HCT116 (cell line): ENCODE data around the gene ZBTB16. TPM values are rescaled to one million over a fixed set of nuclear protein-coding genes. Genes with fewer than 3 reads are reported as not detected.

Experiments
- ATAC-seq: fragments of 200-7000 bp; cut with Tn5 transposase; 2 replicates; pipeline ENCODE4 v1.9.1; 2020; ENCODE audit warnings: mild to moderate bottlenecking, moderate library complexity
- BruUV-seq: library from RNA; stranded (reverse); fragments of 400-500 nt; replicated peaks from 2 replicates; lab custom pipeline; 2021; lab: Mats Ljungman, UMichigan
- CTCF ChIA-PET: fragments of 300-600 bp; sonication (Branson Sonifier 250); formaldehyde crosslinking; loops from one replicate; lab custom pipeline; 2021; ENCODE audit warnings: antibody characterized with exemption; lab: Charles Lee
- POLR2A ChIA-PET: fragments of 300-600, 350-600 bp; sonication (Branson Sonifier 250); formaldehyde crosslinking; loops from one replicate; lab custom pipeline; 2021; ENCODE audit warnings: antibody characterized with exemption; lab: Charles Lee
- RAD21 ChIA-PET, 2 experiments: fragments of 300-600 bp; sonication (Branson Sonifier 250); formaldehyde crosslinking; loops; one replicate each; lab custom pipeline; 2023; ENCODE audit warnings: low total read pairs in 2 of 2; ENCODE audit not compliant: uncharacterized antibody in 2 of 2, unreplicated experiment in 2 of 2, low non-redundant PET in 1 of 2; lab: Charles Lee
- DNase-seq: peaks from one replicate; pipeline ENCODE4 v3.0.0-alpha.2; 2010; ENCODE audit warnings: low read depth, low spot score
- H2AFZ ChIP-seq: fragments of 200-600 bp; shearing (Covaris generic), sonication (generic); 2 replicates; pipeline ENCODE4 v1.6.1; 2017; ENCODE audit warnings: low read depth, mixed run types, mixed read lengths, antibody characterized with exemption, low read length; ENCODE audit not compliant: poor library complexity, severe bottlenecking
- H3K27ac ChIP-seq: 2 replicates; pipeline ENCODE4 v1.5.1; 2012; ENCODE audit warnings: low read depth, low read length
- H3K27me3 ChIP-seq: fragments of 200-600 bp; sonication (generic); 2 replicates; pipeline ENCODE4 v1.6.1; 2016; ENCODE audit warnings: mixed run types, low read length, mixed read lengths; ENCODE audit not compliant: insufficient read depth
- H3K36me3 ChIP-seq, 2 experiments: fragments of 200-500 bp in 1 of 2; fragments of 200-600 bp in 1 of 2; sonication (Bioruptor generic) in 1 of 2; sonication (generic) in 1 of 2; 2 replicates each; pipeline versions ENCODE4 v1.5.1 to v1.6.1; 2014 to 2016; ENCODE audit warnings: low read length in 2 of 2, inconsistent platforms in 1 of 2, mixed read lengths in 1 of 2, mixed run types in 1 of 2; ENCODE audit not compliant: insufficient read depth in 2 of 2, control insufficient read depth in 1 of 2
- H3K4me1 ChIP-seq, 2 experiments: fragments of 200-600 bp in 1 of 2; sonication (generic) in 1 of 2; 2 replicates each; pipeline versions ENCODE4 v1.5.1 to v1.6.1; 2012 to 2017; ENCODE audit warnings: low read length in 2 of 2, inconsistent platforms in 1 of 2, mild to moderate bottlenecking in 1 of 2, mixed read lengths in 1 of 2, mixed run types in 1 of 2, moderate library complexity in 1 of 2; ENCODE audit not compliant: insufficient read depth in 2 of 2, control insufficient read depth in 1 of 2
- H3K4me2 ChIP-seq: fragments of 200-600 bp; sonication (generic); 2 replicates; pipeline ENCODE4 v1.6.1; 2017; ENCODE audit warnings: mixed run types, low read length, mixed read lengths
- H3K4me3 ChIP-seq, 2 experiments: fragments of 200-600 bp in 1 of 2; sonication (generic) in 1 of 2; replicated peaks in 1 of 2; 2 replicates each; pipeline ENCODE4 v1.5.1; 2011 to 2016; ENCODE audit warnings: low read length in 2 of 2, control low read depth in 1 of 2, low read depth in 1 of 2, mild to moderate bottlenecking in 1 of 2, mixed read lengths in 1 of 2, mixed run types in 1 of 2
- H3K79me2 ChIP-seq: fragments of 200-600 bp; sonication (generic); 2 replicates; pipeline ENCODE4 v1.6.1; 2017; ENCODE audit warnings: mild to moderate bottlenecking, mixed run types, low read length, moderate library complexity, mixed read lengths; ENCODE audit not compliant: insufficient read depth
- H3K9ac ChIP-seq: fragments of 200-600 bp; sonication (generic); 2 replicates; pipeline ENCODE4 v1.6.1; 2016; ENCODE audit warnings: low read length, mixed read lengths
- H3K9me2 ChIP-seq: fragments of 200-600 bp; sonication (generic), shearing (Covaris generic); 2 replicates; pipeline ENCODE4 v1.6.1; 2017; ENCODE audit warnings: mixed run types, mild to moderate bottlenecking, moderate library complexity; ENCODE audit not compliant: insufficient read depth
- H3K9me3 ChIP-seq, 2 experiments: fragments of 200-500 bp in 1 of 2; fragments of 200-600 bp in 1 of 2; sonication (Bioruptor generic) in 1 of 2; sonication (generic) in 1 of 2; 2 replicates each; pipeline ENCODE4 v1.6.1; 2014 to 2017; ENCODE audit warnings: low read length in 2 of 2, mixed read lengths in 2 of 2, inconsistent platforms in 1 of 2, low read depth in 1 of 2, mild to moderate bottlenecking in 1 of 2, mixed run types in 1 of 2, moderate library complexity in 1 of 2; ENCODE audit not compliant: control insufficient read depth in 1 of 2, insufficient read depth in 1 of 2
- H4K20me1 ChIP-seq: fragments of 200-600 bp; sonication (generic), shearing (Covaris generic); 2 replicates; pipeline ENCODE4 v1.6.1; 2017; ENCODE audit warnings: mixed run types, mild to moderate bottlenecking, moderate library complexity; ENCODE audit not compliant: insufficient read depth
- ATF3 ChIP-seq: IDR thresholded peaks from 2 replicates; pipeline ENCODE4 v1.6.1; 2012
- EGR1 ChIP-seq: IDR thresholded peaks from 2 replicates; pipeline ENCODE4 v1.6.1; 2012; ENCODE audit warnings: low read depth
- ELF1 ChIP-seq: IDR thresholded peaks from 2 replicates; pipeline ENCODE4 v1.6.1; 2012; ENCODE audit warnings: low read depth, borderline replicate concordance
- EZH2phosphoT487 ChIP-seq: fragments of 200-600 bp; IDR thresholded peaks from 2 replicates; pipeline ENCODE4 v1.6.1; 2018; ENCODE audit warnings: antibody characterized with exemption, borderline replicate concordance
- JUND ChIP-seq: IDR thresholded peaks from 2 replicates; pipeline ENCODE4 v1.6.1; 2012
- POLR2A ChIP-seq: IDR thresholded peaks from 2 replicates; pipeline ENCODE4 v1.7.0; 2011; ENCODE audit warnings: borderline replicate concordance; ENCODE audit not compliant: insufficient read depth, insufficient read length; ENCODE audit errors: extremely low read depth
- RAD21 ChIP-seq: IDR thresholded peaks from 2 replicates; pipeline ENCODE4 v1.6.1; 2012; ENCODE audit warnings: low read depth, mild to moderate bottlenecking
- SIN3A ChIP-seq: IDR thresholded peaks from 2 replicates; pipeline ENCODE4 v1.6.1; 2012; ENCODE audit warnings: low read depth
- SP1 ChIP-seq: IDR thresholded peaks from 2 replicates; pipeline ENCODE4 v1.6.1; 2012; ENCODE audit warnings: low read depth
- SRF ChIP-seq: IDR thresholded peaks from 2 replicates; pipeline ENCODE4 v1.6.1; 2012; ENCODE audit warnings: low read depth
- TCF7L2 ChIP-seq: IDR thresholded peaks from 2 replicates; pipeline ENCODE4 v1.7.0; 2011; ENCODE audit warnings: borderline replicate concordance, inconsistent platforms; ENCODE audit not compliant: insufficient read depth, insufficient read length; ENCODE audit errors: extremely low read depth
- ZFX ChIP-seq: fragments of 450-650 bp; IDR thresholded peaks from 2 replicates; pipeline ENCODE4 v1.6.1; 2017
- intact Hi-C: fragments of 100-400 bp; cut with micrococcal nuclease; formaldehyde crosslinking; loops from 2 replicates; pipeline ENCODE4 v1.10.0; 2022
- total RNA-seq: library from RNA; stranded (reverse); gene quantifications from one replicate; pipeline ENCODE4 v1.2.1, GENCODE V29; 2021; ENCODE audit not compliant: unreplicated experiment
- TF ChIP-seq, protein P1 (sequence below), 3 experiments: fragments of 200-600 bp in 1 of 3; sonication (generic) in 1 of 3; IDR thresholded peaks in 2 of 3; conservative IDR thresholded peaks in 1 of 3; 2 replicates each; pipeline ENCODE4 v1.5.1; 2012 to 2017; ENCODE audit warnings: low read depth in 2 of 3, low read length in 2 of 3, antibody characterized with exemption in 1 of 3, borderline replicate concordance in 1 of 3, control low read depth in 1 of 3, mild to moderate bottlenecking in 1 of 3, mixed read lengths in 1 of 3, mixed run types in 1 of 3, moderate library complexity in 1 of 3; ENCODE audit not compliant: insufficient read depth in 1 of 3
- TF ChIP-seq, protein P2 (sequence below): IDR thresholded peaks from 2 replicates; pipeline ENCODE4 v1.6.1; 2012

The ZBTB16 gene
- total RNA-seq, 1 experiment from 2014 or later, result 0.30 TPM

DNA sequence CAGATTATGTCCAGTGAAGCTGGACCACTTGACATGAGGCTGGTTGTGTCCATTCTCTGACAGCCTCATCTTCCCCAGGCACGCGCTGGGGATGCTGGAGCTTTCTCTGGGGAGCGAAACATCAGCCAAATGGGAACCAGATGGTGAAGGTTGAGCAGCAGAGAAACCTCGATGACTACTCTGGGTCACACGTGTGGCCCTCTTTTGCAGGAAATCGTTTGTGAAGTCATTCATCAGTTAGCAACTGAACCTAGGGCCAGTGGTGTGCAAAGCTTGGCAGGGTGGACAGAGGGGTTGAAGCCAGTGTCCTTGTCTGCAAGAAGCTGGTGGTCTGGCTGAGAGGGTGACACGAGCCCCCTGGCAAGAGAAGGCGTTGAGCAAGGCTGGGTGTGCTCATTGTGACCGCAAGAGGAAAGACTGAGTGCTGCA lies 109.8 kb downstream of the ZBTB16 start (continued):
- TF ChIP-seq RAD21, result no peak
- no peak for TF ChIP-seq JUND
- TF ChIP-seq EZH2phosphoT487, result no peak
- TF ChIP-seq SRF, result no peak
- TF ChIP-seq SIN3A, result no peak
- TF ChIP-seq TCF7L2, result no peak
- no peak for TF ChIP-seq ELF1
- TF ChIP-seq POLR2A, result no peak

DNA sequence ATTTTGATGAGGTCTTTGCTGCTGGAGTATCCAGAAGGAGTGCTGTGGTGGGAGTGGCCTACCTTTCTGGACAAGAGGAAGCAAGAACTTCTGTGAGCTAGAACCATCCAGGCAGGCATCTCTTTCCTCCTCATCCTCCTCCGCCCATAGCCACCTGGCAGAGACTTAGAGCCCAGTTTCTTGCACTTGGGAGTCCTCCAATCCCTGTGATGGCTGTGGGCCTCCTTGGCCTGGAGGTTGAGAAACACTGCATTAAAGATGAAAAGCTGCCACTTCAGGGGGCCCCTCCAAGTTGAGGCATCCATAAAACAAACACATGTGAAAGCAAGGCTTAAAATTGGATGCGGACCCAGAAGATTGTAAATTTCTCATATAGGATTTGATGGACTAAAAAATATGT lies 110.3 kb downstream of the ZBTB16 start:
- H3K4me3 ChIP-seq, result no peak overlapping the region
- no peak overlapping the region for H3K9ac ChIP-seq
- H2AFZ ChIP-seq, result no peak overlapping the region
- ATAC-seq (no peak), DNase-seq (no peak)
- no TSS peak for BruUV-seq
- H3K4me2 ChIP-seq, result no peak overlapping the region
- no peak for TF ChIP-seq RAD21
- no peak for TF ChIP-seq SRF
- TF ChIP-seq EGR1, result no peak
- TF ChIP-seq, protein P1, sequence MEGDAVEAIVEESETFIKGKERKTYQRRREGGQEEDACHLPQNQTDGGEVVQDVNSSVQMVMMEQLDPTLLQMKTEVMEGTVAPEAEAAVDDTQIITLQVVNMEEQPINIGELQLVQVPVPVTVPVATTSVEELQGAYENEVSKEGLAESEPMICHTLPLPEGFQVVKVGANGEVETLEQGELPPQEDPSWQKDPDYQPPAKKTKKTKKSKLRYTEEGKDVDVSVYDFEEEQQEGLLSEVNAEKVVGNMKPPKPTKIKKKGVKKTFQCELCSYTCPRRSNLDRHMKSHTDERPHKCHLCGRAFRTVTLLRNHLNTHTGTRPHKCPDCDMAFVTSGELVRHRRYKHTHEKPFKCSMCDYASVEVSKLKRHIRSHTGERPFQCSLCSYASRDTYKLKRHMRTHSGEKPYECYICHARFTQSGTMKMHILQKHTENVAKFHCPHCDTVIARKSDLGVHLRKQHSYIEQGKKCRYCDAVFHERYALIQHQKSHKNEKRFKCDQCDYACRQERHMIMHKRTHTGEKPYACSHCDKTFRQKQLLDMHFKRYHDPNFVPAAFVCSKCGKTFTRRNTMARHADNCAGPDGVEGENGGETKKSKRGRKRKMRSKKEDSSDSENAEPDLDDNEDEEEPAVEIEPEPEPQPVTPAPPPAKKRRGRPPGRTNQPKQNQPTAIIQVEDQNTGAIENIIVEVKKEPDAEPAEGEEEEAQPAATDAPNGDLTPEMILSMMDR (IDR thresholded peaks at IDR 0.05 in 2 of 3, conservative IDR thresholded peaks at IDR 0.05 in 1 of 3; ENCODE audit: borderline replicate concordance in 1 of 3, insufficient read depth in 1 of 3, low read depth in 2 of 3, low read length in 2 of 3), result no peak
- TF ChIP-seq POLR2A, result no peak
- TF ChIP-seq, protein P2, sequence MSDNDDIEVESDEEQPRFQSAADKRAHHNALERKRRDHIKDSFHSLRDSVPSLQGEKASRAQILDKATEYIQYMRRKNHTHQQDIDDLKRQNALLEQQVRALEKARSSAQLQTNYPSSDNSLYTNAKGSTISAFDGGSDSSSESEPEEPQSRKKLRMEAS, result no peak
- TF ChIP-seq SP1, result no peak
- TF ChIP-seq ZFX, result no peak
- TF ChIP-seq JUND, result no peak
- TF ChIP-seq ATF3, result no peak
- intact Hi-C loops, result loop anchor here (10.0 kb wide), 1 partner anchor 265 kb away; the partner anchor contains the start of gene HTR3B
- no peak overlapping the region for H3K27ac ChIP-seq
- H3K9me3 ChIP-seq, result no peaks in the 10 kb centered on the region
- H3K36me3 ChIP-seq, result no peaks in the 10 kb centered on the region
- H3K9me2 ChIP-seq, result no peaks in the 10 kb centered on the region
- POLR2A ChIA-PET, result no interaction called here
- RAD21 ChIA-PET, result no interaction called here
- H3K27me3 ChIP-seq, result peaks cover 81% of the 10 kb centered on the region
- H3K4me1 ChIP-seq, result peaks cover 3 to 12% of the 10 kb centered on the region in 2 experiments; a peak in 2 of 4 replicates
- H4K20me1 ChIP-seq, result no peaks in the 10 kb centered on the region
- CTCF ChIA-PET, result no interaction called here
- H3K79me2 ChIP-seq, result no peaks in the 10 kb centered on the region
